GM18861 (cell line): Measurements from ENCODE around the gene SLC22A13.
"Not testable (repeated sequence)": the region's sequence is repeated elsewhere in the genome, so short reads cannot be mapped to it uniquely, and the experiment has no call there.

ENCODE experiments used
- ATAC-seq: cut with Tn5 transposase; IDR thresholded peaks from one replicate; pipeline ENCODE4 v1.9.1; 2021; ENCODE audit not compliant: unreplicated experiment

SLC22A13 gene

GRCh38 chr3:38297537-38297936 is 31.9 kb downstream of the SLC22A13 start:
- no peak for ATAC-seq

GRCh38 chr3:38297947-38298711 is 32.5 kb downstream of the SLC22A13 start:
- no peak for ATAC-seq

- ATAC-seq = no peak
Observed at GRCh38 chr3:38306941-38307340, 41.3 kb downstream of the SLC22A13 start.

- ATAC-seq = no peak
Observed at GRCh38 chr3:38307599-38307998, 42.0 kb downstream of the SLC22A13 start.

GRCh38 chr3:38308456-38308855 is 42.8 kb downstream of the SLC22A13 start:
- no peak for ATAC-seq

GRCh38 chr3:38311476-38311875 is 45.9 kb downstream of the SLC22A13 start:
- no peak for ATAC-seq

- ATAC-seq = no peak
Observed at GRCh38 chr3:38311941-38312340, 46.3 kb downstream of the SLC22A13 start.

GRCh38 chr3:38312356-38312755 is 46.7 kb downstream of the SLC22A13 start:
- no peak for ATAC-seq

- ATAC-seq = no peak
Observed at GRCh38 chr3:38313263-38313662, 47.7 kb downstream of the SLC22A13 start.

- ATAC-seq = no peak
Observed at GRCh38 chr3:38313695-38314094, 48.1 kb downstream of the SLC22A13 start.

GRCh38 chr3:38314112-38314763 is 48.6 kb downstream of the SLC22A13 start:
- no peak for ATAC-seq

- no peak for ATAC-seq
Observed at GRCh38 chr3:38314764-38315487, 49.3 kb downstream of the SLC22A13 start.

- ATAC-seq = no peak
Observed at GRCh38 chr3:38315488-38316230, 50.0 kb downstream of the SLC22A13 start.

- ATAC-seq = no peak
Observed at GRCh38 chr3:38316356-38317191, 51.0 kb downstream of the SLC22A13 start.

- ATAC-seq = no peak
Observed at GRCh38 chr3:38317192-38317759, 51.7 kb downstream of the SLC22A13 start.

GRCh38 chr3:38318766-38319671 is 53.4 kb downstream of the SLC22A13 start:
- ATAC-seq = no peak

GRCh38 chr3:38320638-38321037 is 55.0 kb downstream of the SLC22A13 start:
- ATAC-seq = not testable (repeated sequence)

GRCh38 chr3:38323060-38323459 is 57.4 kb downstream of the SLC22A13 start:
- ATAC-seq = no peak

GRCh38 chr3:38325256-38325655 is 59.6 kb downstream of the SLC22A13 start:
- ATAC-seq = no peak
